ENCODE data around the gene EXPH5.

Gene EXPH5

GRCh38 chr11:108538502-108538901, 55.1 kb downstream of the EXPH5 start:
- no peak for DNase-seq (ENCODE audit: extremely low read depth, low read depth)
- TF ChIP-seq CTCF (IDR thresholded peaks at IDR 0.05; ENCODE audit: low read depth, low read length, missing control alignments) = no peak
- H3K4me3 ChIP-seq (replicated peaks; ENCODE audit: low read depth, low read length) = no peak overlapping the region

GRCh38 chr11:108538022-108538424, 55.5 kb downstream of the EXPH5 start:
- H3K4me3 ChIP-seq (replicated peaks; ENCODE audit: low read depth, low read length) = no peak overlapping the region
- no peak for DNase-seq (ENCODE audit: extremely low read depth, low read depth)
- no peak for TF ChIP-seq CTCF (IDR thresholded peaks at IDR 0.05; ENCODE audit: low read depth, low read length, missing control alignments)

- no peak for DNase-seq (ENCODE audit: extremely low read depth, low read depth)
- no peak overlapping the region for H3K4me3 ChIP-seq (replicated peaks; ENCODE audit: low read depth, low read length)
- no peak for TF ChIP-seq CTCF (IDR thresholded peaks at IDR 0.05; ENCODE audit: low read depth, low read length, missing control alignments)
These were observed 56.8 kb downstream of the EXPH5 start for GRCh38 chr11:108536783-108537182.

- TF ChIP-seq CTCF (IDR thresholded peaks at IDR 0.05; ENCODE audit: low read depth, low read length, missing control alignments) = no peak
- no peak for DNase-seq (ENCODE audit: extremely low read depth, low read depth)
- no peak overlapping the region for H3K4me3 ChIP-seq (replicated peaks; ENCODE audit: low read depth, low read length)
These were observed 58.1 kb downstream of the EXPH5 start for GRCh38 chr11:108535384-108535955.

GRCh38 chr11:108534274-108534882, 59.2 kb downstream of the EXPH5 start:
- no peak overlapping the region for H3K4me3 ChIP-seq (replicated peaks; ENCODE audit: low read depth, low read length)
- no peak for DNase-seq (ENCODE audit: extremely low read depth, low read depth)
- no peak for TF ChIP-seq CTCF (IDR thresholded peaks at IDR 0.05; ENCODE audit: low read depth, low read length, missing control alignments)

- H3K4me3 ChIP-seq (replicated peaks; ENCODE audit: low read depth, low read length) = no peak overlapping the region
- no peak for TF ChIP-seq CTCF (IDR thresholded peaks at IDR 0.05; ENCODE audit: low read depth, low read length, missing control alignments)
These were observed 63.1 kb downstream of the EXPH5 start for GRCh38 chr11:108530426-108530825.

GRCh38 chr11:108527382-108527781, 66.2 kb downstream of the EXPH5 start:
- no peak for TF ChIP-seq CTCF (IDR thresholded peaks at IDR 0.05; ENCODE audit: low read depth, low read length, missing control alignments)
- no peak for DNase-seq (ENCODE audit: extremely low read depth, low read depth)
- no peak overlapping the region for H3K4me3 ChIP-seq (replicated peaks; ENCODE audit: low read depth, low read length)

More at GRCh38 chr11:108530426-108530825, 63.1 kb downstream of the EXPH5 start:
- no peak for DNase-seq (ENCODE audit: extremely low read depth, low read depth)

Measured in HFF-Myc (cell line).